ENCODE data around the gene MINDY2. TPM values are rescaled to one million over a fixed set of nuclear protein-coding genes. Genes with fewer than 3 reads are reported as not detected.

The MINDY2 gene
- polyA plus RNA-seq, 3 donors, result 3.4 to 10.9 (median 3.4) TPM

GRCh38 chr15:58748040-58748851 is 22.9 kb upstream of the MINDY2 start:
- H3K9ac ChIP-seq (ENCODE audit: insufficient read depth, low read length, poor library complexity, severe bottlenecking), result peak overlapping the region; percentile 93
- peaks cover 63% of the 10 kb centered on the region for H3K79me2 ChIP-seq (ENCODE audit: insufficient read depth, low read length)
- intact Hi-C loops (cut with micrococcal nuclease), result loop anchor here (1.0 to 10.0 kb wide), 3 partner anchors 8 to 223 kb away; no protein-coding TSS in a partner anchor
- peak overlapping the region; percentile 94 to 98 (median 96) for H3K27ac Mint-ChIP-seq
- H3K4me3 Mint-ChIP-seq, result peak overlapping the region; percentile 96 to 98
- H3K9me3 Mint-ChIP-seq, result peaks cover 0 to 5% (median 0%) of the 10 kb centered on the region in 7 donors
- peaks cover 0 to 3% (median 0%) of the 10 kb centered on the region in 3 donors for H3K27me3 Mint-ChIP-seq (ENCODE audit: low read depth in 3 of 3)
- H3K36me3 Mint-ChIP-seq, result peaks cover 7 to 10% of the 10 kb centered on the region in 2 donors
- H3K4me1 ChIP-seq (ENCODE audit: control insufficient read depth in 1 of 2, insufficient read depth in 2 of 2, low read length in 2 of 2), result peaks cover 29 to 45% of the 10 kb centered on the region in 2 donors
- DNase-seq, result no peak
- peak overlapping the region; percentile 83 to 96 for H3K27ac ChIP-seq (ENCODE audit: low read depth in 1 of 2, low read length in 2 of 2)
- peaks cover 43% of the 10 kb centered on the region for H3K4me1 Mint-ChIP-seq
- WGBS (ENCODE audit: insufficient coverage), result 3% methylated on average over 7 of the region's 14 CpGs
- peak overlapping the region; percentile 80 for H3K4me2 ChIP-seq (replicated peaks; ENCODE audit: extremely low read depth, low read length, poor library complexity, severe bottlenecking)
- peak overlapping the region; percentile 83 for H2AFZ ChIP-seq (ENCODE audit: insufficient read depth, low read depth, low read length, poor library complexity, severe bottlenecking)
- H3K4me3 ChIP-seq (replicated peaks in 1 of 3; ENCODE audit: low read depth in 2 of 3, low read length in 3 of 3), result peak overlapping the region; percentile 61 to 82 (median 82)
- no peaks in the 10 kb centered on the region for H3K27me3 ChIP-seq (ENCODE audit: control insufficient read depth in 2 of 2, insufficient read depth in 2 of 2, low read length in 2 of 2)
- no peak for TF ChIP-seq CTCF (IDR thresholded peaks at IDR 0.05)
- peaks cover 56% of the 10 kb centered on the region for H4K20me1 ChIP-seq (ENCODE audit: insufficient read depth, low read length)
- no peaks in the 10 kb centered on the region for H3K9me3 ChIP-seq (replicated peaks in 1 of 2; ENCODE audit: control insufficient read depth in 1 of 2, insufficient read depth in 1 of 2, low read length in 2 of 2)
- H3K36me3 ChIP-seq (replicated peaks in 1 of 2; ENCODE audit: control insufficient read depth in 1 of 2, insufficient read depth in 2 of 2, low read length in 2 of 2), result no peaks in the 10 kb centered on the region

GRCh38 chr15:58748852-58749531 is 22.1 kb upstream of the MINDY2 start:
- H3K4me3 Mint-ChIP-seq, result peak overlapping the region; percentile 97 to 98
- H3K27me3 Mint-ChIP-seq (ENCODE audit: low read depth in 3 of 3), result peaks cover 0 to 3% (median 0%) of the 10 kb centered on the region in 3 donors
- H3K27ac Mint-ChIP-seq, result peak overlapping the region; percentile 95 to 98 (median 98)
- peaks cover 7 to 10% of the 10 kb centered on the region in 2 donors for H3K36me3 Mint-ChIP-seq
- no peak for TF ChIP-seq CTCF (IDR thresholded peaks at IDR 0.05)
- no peaks in the 10 kb centered on the region for H3K36me3 ChIP-seq (replicated peaks in 1 of 2; ENCODE audit: control insufficient read depth in 1 of 2, insufficient read depth in 2 of 2, low read length in 2 of 2)
- H3K4me1 ChIP-seq (ENCODE audit: control insufficient read depth in 1 of 2, insufficient read depth in 2 of 2, low read length in 2 of 2), result peaks cover 29 to 38% of the 10 kb centered on the region in 2 donors
- H3K27me3 ChIP-seq (ENCODE audit: control insufficient read depth in 2 of 2, insufficient read depth in 2 of 2, low read length in 2 of 2), result no peaks in the 10 kb centered on the region
- peaks cover 56% of the 10 kb centered on the region for H3K79me2 ChIP-seq (ENCODE audit: insufficient read depth, low read length)
- intact Hi-C loops (cut with micrococcal nuclease), result loop anchor here (1.0 to 10.0 kb wide), 3 partner anchors 9 to 224 kb away; no protein-coding TSS in a partner anchor
- WGBS (ENCODE audit: insufficient coverage), result under 1% methylated on average over 81 of the region's 81 CpGs
- H3K9me3 ChIP-seq (replicated peaks in 1 of 2; ENCODE audit: control insufficient read depth in 1 of 2, insufficient read depth in 1 of 2, low read length in 2 of 2), result no peaks in the 10 kb centered on the region
- H4K20me1 ChIP-seq (ENCODE audit: insufficient read depth, low read length), result peaks cover 49% of the 10 kb centered on the region
- H3K4me3 ChIP-seq (replicated peaks in 1 of 3; ENCODE audit: low read depth in 2 of 3, low read length in 3 of 3), result peak overlapping the region; percentile 61 to 82 (median 82)
- peaks cover 39% of the 10 kb centered on the region for H3K4me1 Mint-ChIP-seq
- peak overlapping the region; percentile 83 to 96 for H3K27ac ChIP-seq (ENCODE audit: low read depth in 1 of 2, low read length in 2 of 2)
- peak overlapping the region; percentile 83 for H2AFZ ChIP-seq (ENCODE audit: insufficient read depth, low read depth, low read length, poor library complexity, severe bottlenecking)
- peak in 1 of 3 donors; percentile 40 for DNase-seq
- peak overlapping the region; percentile 80 for H3K4me2 ChIP-seq (replicated peaks; ENCODE audit: extremely low read depth, low read length, poor library complexity, severe bottlenecking)
- peaks cover 0 to 5% (median 0%) of the 10 kb centered on the region in 7 donors for H3K9me3 Mint-ChIP-seq
- peak overlapping the region; percentile 93 for H3K9ac ChIP-seq (ENCODE audit: insufficient read depth, low read length, poor library complexity, severe bottlenecking)

Measured in CD14-positive monocyte (primary cell).